SU-DHL-6 (cell line): ENCODE data around the gene SNRPD3.

ENCODE experiments used
- H2AFZ ChIP-seq: fragments of 200-600 bp; sonication (generic); 2 replicates; pipeline ENCODE4 v1.6.1; 2014; ENCODE audit warnings: low read depth, mild to moderate bottlenecking, moderate library complexity, mixed read lengths, antibody characterized with exemption, low read length; ENCODE audit not compliant: severe bottlenecking
- H3F3A ChIP-seq: fragments of 200-600 bp; shearing (Covaris generic); 2 replicates; pipeline ENCODE4 v1.6.0; 2016; ENCODE audit warnings: antibody characterized with exemption, mild to moderate bottlenecking; ENCODE audit not compliant: insufficient read depth
- H3K27ac ChIP-seq: fragments of 200-600 bp; sonication (generic); 2 replicates; pipeline ENCODE4 v1.5.1; 2016; ENCODE audit warnings: low read depth, mild to moderate bottlenecking, low read length, moderate library complexity, mixed read lengths
- H3K27me3 ChIP-seq: fragments of 200-600 bp; sonication (generic), shearing (Covaris generic); 2 replicates; pipeline ENCODE4 v1.6.0; 2014; ENCODE audit warnings: mild to moderate bottlenecking, low read length
- H3K36me3 ChIP-seq: fragments of 200-600 bp; sonication (generic); 2 replicates; pipeline ENCODE4 v1.6.1; 2014; ENCODE audit warnings: mild to moderate bottlenecking, low read length, mixed read lengths
- H3K4me2 ChIP-seq: fragments of 300-600, 200-600 bp; shearing (Covaris generic), sonication (generic); 2 replicates; pipeline ENCODE4 v1.6.0; 2014; ENCODE audit warnings: low read length, low read depth, mild to moderate bottlenecking; ENCODE audit not compliant: poor library complexity, severe bottlenecking
- H3K4me3 ChIP-seq: fragments of 200-600 bp; sonication (generic); 2 replicates; pipeline ENCODE4 v1.5.1; 2014; ENCODE audit warnings: antibody characterized with exemption, low read length, mild to moderate bottlenecking, mixed read lengths; ENCODE audit not compliant: insufficient read depth, poor library complexity, severe bottlenecking
- H3K79me2 ChIP-seq: fragments of 200-600 bp; sonication (generic); 2 replicates; pipeline ENCODE4 v1.6.1; 2014; ENCODE audit warnings: mild to moderate bottlenecking, low read length, moderate library complexity; ENCODE audit not compliant: insufficient read depth
- H3K9ac ChIP-seq: fragments of 200-600 bp; sonication (generic); 2 replicates; pipeline ENCODE4 v1.7.0; 2014; ENCODE audit warnings: mild to moderate bottlenecking, low read length
- H3K9me2 ChIP-seq: fragments of 200-600 bp; sonication (generic); replicated peaks from 2 replicates; pipeline ENCODE4 v1.6.1; 2014; ENCODE audit warnings: low read length; ENCODE audit not compliant: insufficient read depth
- H3K9me3 ChIP-seq: fragments of 200-600 bp; sonication (generic); 2 replicates; pipeline ENCODE4 v1.6.1; 2014; ENCODE audit warnings: low read length, mixed read lengths; ENCODE audit not compliant: insufficient read depth
- H4K20me1 ChIP-seq: fragments of 200-600 bp; sonication (generic); 2 replicates; pipeline ENCODE4 v1.6.1; 2014; ENCODE audit warnings: low read depth, mild to moderate bottlenecking, antibody characterized with exemption, low read length, moderate library complexity, mixed read lengths
- CTCF ChIP-seq: fragments of 200-600 bp; sonication (generic); IDR thresholded peaks from one replicate; pipeline ENCODE4 v1.5.1; 2017; ENCODE audit warnings: antibody characterized with exemption, mild to moderate bottlenecking, low read length, moderate library complexity; ENCODE audit not compliant: insufficient read depth, poor library complexity, severe bottlenecking
- EZH2phosphoT487 ChIP-seq: fragments of 200-600 bp; sonication (generic), shearing (Covaris generic); conservative IDR thresholded peaks from 2 replicates; pipeline ENCODE4 v1.6.1; 2018; ENCODE audit warnings: mild to moderate bottlenecking, antibody characterized with exemption, low read length, moderate library complexity, mixed read lengths

The SNRPD3 gene

GRCh38 chr22:24543679-24544243 is 12.0 kb upstream of the SNRPD3 start:
- H3K4me2 ChIP-seq: no peak overlapping the region
- H3K36me3 ChIP-seq: no peaks in the 10 kb centered on the region
- H3K27ac ChIP-seq: no peak overlapping the region

GRCh38 chr22:24548812-24549211 is 7.0 kb upstream of the SNRPD3 start:
- Histone ChIP-seq H3K27ac (no peak overlapping the region), H3F3A (no peaks in the 10 kb centered on the region), H3K36me3 (no peaks in the 10 kb centered on the region), H2AFZ (no peak overlapping the region), H3K9me2 (no peaks in the 10 kb centered on the region), H3K9me3 (no peaks in the 10 kb centered on the region), H3K4me3 (no peak overlapping the region), H4K20me1 (no peaks in the 10 kb centered on the region), H3K9ac (no peak overlapping the region), H3K4me2 (no peak overlapping the region), H3K79me2 (peaks cover 46% of the 10 kb centered on the region), H3K27me3 (no peaks in the 10 kb centered on the region)
- TF ChIP-seq EZH2phosphoT487: no peak
- no peak for TF ChIP-seq CTCF

More at GRCh38 chr22:24543679-24544243, 12.0 kb upstream of the SNRPD3 start:
- Histone ChIP-seq H4K20me1 (no peaks in the 10 kb centered on the region), H3K4me3 (no peak overlapping the region), H2AFZ (no peak overlapping the region), H3K79me2 (no peaks in the 10 kb centered on the region), H3K9me3 (no peaks in the 10 kb centered on the region), H3K9me2 (no peaks in the 10 kb centered on the region), H3K9ac (no peak overlapping the region), H3F3A (no peaks in the 10 kb centered on the region), H3K27me3 (no peaks in the 10 kb centered on the region)
- TF ChIP-seq EZH2phosphoT487: no peak

GRCh38 chr22:24550028-24550901 is 5.5 kb upstream of the SNRPD3 start:
- Histone ChIP-seq H3F3A (no peaks in the 10 kb centered on the region), H3K9me3 (no peaks in the 10 kb centered on the region), H3K27ac (no peak overlapping the region), H4K20me1 (no peaks in the 10 kb centered on the region), H3K4me3 (no peak overlapping the region), H3K4me2 (no peak overlapping the region), H3K9ac (no peak overlapping the region), H3K9me2 (no peaks in the 10 kb centered on the region), H3K36me3 (no peaks in the 10 kb centered on the region), H2AFZ (no peak overlapping the region), H3K79me2 (peaks cover 55% of the 10 kb centered on the region), H3K27me3 (no peaks in the 10 kb centered on the region)
- TF ChIP-seq EZH2phosphoT487 (no peak), CTCF (no peak)
